CD14-positive monocyte (primary cell): Measurements from ENCODE around the gene HLA-DQA1. TPM values are rescaled to one million over a fixed set of nuclear protein-coding genes. Genes with fewer than 3 reads are reported as not detected.

Experiments
- DNase-seq, 3 donors: peaks; one replicate each; pipeline ENCODE4 v3.0.0-alpha.2; 2011 to 2022
- H2AFZ ChIP-seq: 2 replicates; pipeline ENCODE4 v1.6.0; 2012; ENCODE audit warnings: mild to moderate bottlenecking, low read depth, low read length, inconsistent platforms; ENCODE audit not compliant: insufficient read depth, poor library complexity, severe bottlenecking
- H3K27ac ChIP-seq, 2 donors: 1 replicate in 1 of 2; 2 replicates in 1 of 2; pipeline ENCODE4 v1.5.1; 2012 to 2013; ENCODE audit warnings: low read length in 2 of 2, control low read depth in 1 of 2, inconsistent platforms in 1 of 2, low read depth in 1 of 2, mild to moderate bottlenecking in 1 of 2
- H3K27me3 ChIP-seq, 2 donors: one replicate each; pipeline versions ENCODE4 v1.6.0 to v1.6.1; 2011 to 2013; ENCODE audit warnings: low read length in 2 of 2; ENCODE audit not compliant: control insufficient read depth in 2 of 2, insufficient read depth in 2 of 2
- H3K36me3 ChIP-seq, 2 donors: replicated peaks in 1 of 2; 1 replicate in 1 of 2; 2 replicates in 1 of 2; pipeline versions ENCODE4 v1.5.1 to v1.6.1; 2012 to 2013; ENCODE audit warnings: low read length in 2 of 2, control low read depth in 1 of 2, inconsistent platforms in 1 of 2, mild to moderate bottlenecking in 1 of 2; ENCODE audit not compliant: insufficient read depth in 2 of 2, control insufficient read depth in 1 of 2
- H3K4me1 ChIP-seq, 2 donors: 1 replicate in 1 of 2; 2 replicates in 1 of 2; pipeline versions ENCODE4 v1.5.1 to v1.6.1; 2012 to 2013; ENCODE audit warnings: low read length in 2 of 2, control low read depth in 1 of 2, inconsistent platforms in 1 of 2, mild to moderate bottlenecking in 1 of 2, moderate library complexity in 1 of 2; ENCODE audit not compliant: insufficient read depth in 2 of 2, control insufficient read depth in 1 of 2
- H3K4me2 ChIP-seq: replicated peaks from 2 replicates; pipeline ENCODE3; 2012; ENCODE audit warnings: low read length, moderate library complexity, mild to moderate bottlenecking; ENCODE audit not compliant: poor library complexity, severe bottlenecking; ENCODE audit errors: extremely low read depth
- H3K4me3 ChIP-seq, 3 experiments: fragments of 200-600 bp in 1 of 3; sonication (generic) in 1 of 3; replicated peaks in 1 of 3; 1 replicate in 2 of 3; 2 replicates in 1 of 3; pipeline ENCODE4 v1.5.1; 2011 to 2013; ENCODE audit warnings: low read length in 3 of 3, mild to moderate bottlenecking in 3 of 3, control low read depth in 2 of 3, low read depth in 2 of 3, inconsistent platforms in 1 of 3, moderate library complexity in 1 of 3
- H3K79me2 ChIP-seq: 2 replicates; pipeline ENCODE4 v1.6.0; 2012; ENCODE audit warnings: mild to moderate bottlenecking, control low read depth, inconsistent platforms, low read length, moderate library complexity; ENCODE audit not compliant: insufficient read depth
- H3K9ac ChIP-seq: 2 replicates; pipeline ENCODE4 v1.6.0; 2017; ENCODE audit warnings: low read length, mild to moderate bottlenecking; ENCODE audit not compliant: insufficient read depth, poor library complexity, severe bottlenecking
- H3K9me3 ChIP-seq, 2 donors: replicated peaks in 1 of 2; 1 replicate in 1 of 2; 2 replicates in 1 of 2; pipeline versions ENCODE4 v1.5.1 to v1.6.1; 2012 to 2013; ENCODE audit warnings: low read length in 2 of 2, control low read depth in 1 of 2; ENCODE audit not compliant: control insufficient read depth in 1 of 2, insufficient read depth in 1 of 2
- H4K20me1 ChIP-seq: 2 replicates; pipeline ENCODE4 v1.6.0; 2012; ENCODE audit warnings: mild to moderate bottlenecking, low read length, control low read depth, moderate library complexity; ENCODE audit not compliant: insufficient read depth
- H3K27ac Mint-ChIP-seq, 7 donors: one replicate each; pipeline ENCODE4 v1.8.0; 2020; ENCODE audit warnings: mild to moderate bottlenecking in 7 of 7, mixed read lengths in 7 of 7, moderate library complexity in 6 of 7, inconsistent platforms in 2 of 7
- H3K27me3 Mint-ChIP-seq, 3 donors: one replicate each; pipeline ENCODE4 v1.8.0; 2021 to 2022; ENCODE audit warnings: low read depth in 3 of 3, mild to moderate bottlenecking in 3 of 3, mixed read lengths in 3 of 3, moderate library complexity in 3 of 3, inconsistent platforms in 1 of 3
- H3K36me3 Mint-ChIP-seq, 2 donors: one replicate each; pipeline ENCODE4 v1.8.0; 2020; ENCODE audit warnings: mixed read lengths in 2 of 2, inconsistent platforms in 1 of 2, mild to moderate bottlenecking in 1 of 2
- H3K4me1 Mint-ChIP-seq: one replicate; pipeline ENCODE4 v1.8.0; 2020; ENCODE audit warnings: mild to moderate bottlenecking, mixed read lengths
- H3K4me3 Mint-ChIP-seq, 2 donors: one replicate each; pipeline ENCODE4 v1.8.0; 2020; ENCODE audit warnings: mild to moderate bottlenecking in 2 of 2, mixed read lengths in 2 of 2, moderate library complexity in 1 of 2
- H3K9me3 Mint-ChIP-seq, 7 donors: one replicate each; pipeline ENCODE4 v1.8.0; 2020 to 2022; ENCODE audit warnings: mixed read lengths in 7 of 7, mild to moderate bottlenecking in 6 of 7, moderate library complexity in 6 of 7, inconsistent platforms in 2 of 7
- CTCF ChIP-seq: fragments of 200-600 bp; IDR thresholded peaks from one replicate; pipeline ENCODE4 v1.8.0; 2022; ENCODE audit warnings: antibody characterized with exemption, mild to moderate bottlenecking
- WGBS: methylation state at CpG from one replicate; pipeline ENCODE4 v1.1.5; 2013; ENCODE audit warnings: missing lambda C conversion rate; ENCODE audit not compliant: insufficient coverage; 5-methylcytosine and 5-hydroxymethylcytosine counted together
- intact Hi-C, 2 donors: fragments of 100-400 bp; cut with micrococcal nuclease; formaldehyde crosslinking; loops; one replicate each; pipeline versions ENCODE4 v1.15.0 to v1.15.1; 2023
- polyA plus RNA-seq, 3 donors: library from polyadenylated mRNA; depleted of rRNA in 1 of 3; unstranded in 2 of 3; stranded (reverse) in 1 of 3; fragments of 300-500 nt in 2 of 3; fragments of >200 nt in 1 of 3; fragmentation: Illumina TruSeq in 2 of 3; gene quantifications; 1 replicate in 2 of 3; 2 replicates in 1 of 3; pipeline ENCODE4 v1.2.3, GENCODE V29; 2012 to 2021

The HLA-DQA1 gene
- polyA plus RNA-seq, 3 donors, result 98.1 to 191 (median 117) TPM

GRCh38 chr6:32666420-32667300, 29.5 kb downstream of the HLA-DQA1 start, which contains the start of gene HLA-DQB1:
Gene HLA-DQB1 (minus strand): TSS chr6:32666657. CDS start chr6:32666607, 50 bp downstream.
- Histone ChIP-seq H3K9me3 (no peaks in the 10 kb centered on the region), H3K9ac (peak within 1 kb of the TSS; percentile 51), H2AFZ (no peak within 1 kb of the TSS), H4K20me1 (no peaks in the 10 kb centered on the region), H3K79me2 (peaks cover 6% of the 10 kb centered on the region), H3K36me3 (peaks cover 3% of the 10 kb centered on the region in 2 donors), H3K27me3 (no peaks in the 10 kb centered on the region), H3K4me1 (peaks cover 25 to 37% of the 10 kb centered on the region in 2 donors), H3K4me3 (peak within 1 kb of the TSS; percentile 59 to 94 (median 78)), H3K4me2 (peak within 1 kb of the TSS; percentile 72), H3K27ac (peak within 1 kb of the TSS; percentile 67 to 69)
- Mint-ChIP-seq H3K27ac (peak within 1 kb of the TSS; percentile 86 to 99 (median 98)), H3K27me3 (peaks cover 1 to 14% (median 3%) of the 10 kb centered on the region in 3 donors), H3K9me3 (peaks cover 0 to 24% (median 4%) of the 10 kb centered on the region in 7 donors), H3K36me3 (peaks cover 22 to 38% of the 10 kb centered on the region in 2 donors), H3K4me1 (peaks cover 54% of the 10 kb centered on the region), H3K4me3 (peak within 1 kb of the TSS; percentile 97 to 100)
- WGBS, result under 1% methylated on average over 11 of the region's 16 CpGs
- peak; percentile 61 to 85 (median 79) for DNase-seq
- no peak for TF ChIP-seq CTCF
- intact Hi-C loops, result loop anchor here in 1 of 2 donors (5.0 kb wide), 1 partner anchor 39 kb away; no protein-coding TSS in a partner anchor

GRCh38 chr6:32668226-32668747, 31.1 kb downstream of the HLA-DQA1 start:
- Mint-ChIP-seq H3K9me3 (peaks cover 0 to 40% (median 8%) of the 10 kb centered on the region in 7 donors), H3K27ac (peak overlapping the region; percentile 64 to 99 (median 98)), H3K4me1 (peaks cover 52% of the 10 kb centered on the region), H3K27me3 (peaks cover 1 to 14% (median 1%) of the 10 kb centered on the region in 3 donors), H3K4me3 (peak overlapping the region in 1 of 2 donors; percentile 39), H3K36me3 (peaks cover 9 to 34% of the 10 kb centered on the region in 2 donors)
- Histone ChIP-seq H3K4me1 (peaks cover 25 to 37% of the 10 kb centered on the region in 2 donors), H3K79me2 (peaks cover 6% of the 10 kb centered on the region), H3K36me3 (no peaks in the 10 kb centered on the region), H3K27me3 (no peaks in the 10 kb centered on the region), H3K4me2 (no peak overlapping the region), H3K9ac (no peak overlapping the region), H3K4me3 (no peak overlapping the region), H3K9me3 (no peaks in the 10 kb centered on the region), H4K20me1 (no peaks in the 10 kb centered on the region), H3K27ac (peak overlapping the region; percentile 33 to 62), H2AFZ (no peak overlapping the region)
- no peak for TF ChIP-seq CTCF
- WGBS, result 31% methylated on average over 4 of the region's 5 CpGs
- peak; percentile 60 to 92 (median 84) for DNase-seq
- intact Hi-C loops, result loop anchor here in 1 of 2 donors (5.0 kb wide), 1 partner anchor 41 kb away; no protein-coding TSS in a partner anchor
